Measurements from ENCODE around the gene SUGCT.

DNA sequence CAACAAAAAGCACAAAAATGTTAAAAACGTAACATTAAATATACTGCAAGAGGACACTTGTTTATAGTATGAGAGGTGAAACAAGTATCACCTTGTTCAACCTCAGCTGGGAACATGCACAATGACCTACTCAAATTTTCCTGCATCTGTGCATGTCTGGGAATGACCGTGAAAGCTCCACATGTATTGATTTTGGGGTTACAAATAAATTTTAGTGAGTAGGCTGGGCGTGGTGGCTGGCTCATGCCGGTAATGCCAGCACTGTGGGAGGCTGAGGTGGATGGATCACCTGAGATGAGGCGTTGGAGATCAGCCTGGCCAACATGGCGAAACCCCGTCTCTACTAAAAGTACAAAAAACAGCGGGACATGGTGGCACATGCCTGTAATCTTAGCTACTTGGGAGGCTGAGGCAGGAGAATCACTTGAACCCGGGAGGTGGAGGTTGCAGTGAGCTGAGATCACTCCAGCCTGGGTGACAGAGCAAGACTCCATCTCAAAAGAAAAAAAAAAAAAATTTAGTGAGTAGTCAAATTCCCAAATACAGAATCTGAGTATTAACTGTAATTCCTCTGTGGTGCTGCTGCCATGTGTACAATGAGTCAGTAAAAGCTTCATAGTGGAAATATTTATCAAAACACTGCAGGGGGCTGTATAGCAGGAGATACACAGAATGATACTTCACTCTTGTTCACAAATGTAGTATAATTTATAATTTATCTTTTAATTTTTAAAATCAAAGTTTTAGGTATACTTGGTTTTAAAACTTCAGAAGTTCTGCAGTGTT is 41.1 kb downstream of the SUGCT start:
- TF ChIP-seq, protein P1, sequence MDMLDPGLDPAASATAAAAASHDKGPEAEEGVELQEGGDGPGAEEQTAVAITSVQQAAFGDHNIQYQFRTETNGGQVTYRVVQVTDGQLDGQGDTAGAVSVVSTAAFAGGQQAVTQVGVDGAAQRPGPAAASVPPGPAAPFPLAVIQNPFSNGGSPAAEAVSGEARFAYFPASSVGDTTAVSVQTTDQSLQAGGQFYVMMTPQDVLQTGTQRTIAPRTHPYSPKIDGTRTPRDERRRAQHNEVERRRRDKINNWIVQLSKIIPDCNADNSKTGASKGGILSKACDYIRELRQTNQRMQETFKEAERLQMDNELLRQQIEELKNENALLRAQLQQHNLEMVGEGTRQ (IDR thresholded peaks at IDR 0.05; ENCODE audit: low read length), result no peak
- TF ChIP-seq CHD2 (IDR thresholded peaks at IDR 0.05; ENCODE audit: low read length) (no peak), EZH2 (IDR thresholded peaks at IDR 0.05; ENCODE audit: low read depth, low read length, severe bottlenecking) (no peak), HDAC2 (IDR thresholded peaks at IDR 0.05; ENCODE audit: borderline replicate concordance in 1 of 2, low read depth in 2 of 2, low read length in 2 of 2) (no peak), POLR2AphosphoS5 (IDR thresholded peaks at IDR 0.05; ENCODE audit: low read depth, low read length) (no peak)
- TF ChIP-seq, protein P2, sequence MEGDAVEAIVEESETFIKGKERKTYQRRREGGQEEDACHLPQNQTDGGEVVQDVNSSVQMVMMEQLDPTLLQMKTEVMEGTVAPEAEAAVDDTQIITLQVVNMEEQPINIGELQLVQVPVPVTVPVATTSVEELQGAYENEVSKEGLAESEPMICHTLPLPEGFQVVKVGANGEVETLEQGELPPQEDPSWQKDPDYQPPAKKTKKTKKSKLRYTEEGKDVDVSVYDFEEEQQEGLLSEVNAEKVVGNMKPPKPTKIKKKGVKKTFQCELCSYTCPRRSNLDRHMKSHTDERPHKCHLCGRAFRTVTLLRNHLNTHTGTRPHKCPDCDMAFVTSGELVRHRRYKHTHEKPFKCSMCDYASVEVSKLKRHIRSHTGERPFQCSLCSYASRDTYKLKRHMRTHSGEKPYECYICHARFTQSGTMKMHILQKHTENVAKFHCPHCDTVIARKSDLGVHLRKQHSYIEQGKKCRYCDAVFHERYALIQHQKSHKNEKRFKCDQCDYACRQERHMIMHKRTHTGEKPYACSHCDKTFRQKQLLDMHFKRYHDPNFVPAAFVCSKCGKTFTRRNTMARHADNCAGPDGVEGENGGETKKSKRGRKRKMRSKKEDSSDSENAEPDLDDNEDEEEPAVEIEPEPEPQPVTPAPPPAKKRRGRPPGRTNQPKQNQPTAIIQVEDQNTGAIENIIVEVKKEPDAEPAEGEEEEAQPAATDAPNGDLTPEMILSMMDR (IDR thresholded peaks at IDR 0.05; ENCODE audit: control extremely low read depth in 1 of 3, insufficient read depth in 1 of 3, low read depth in 1 of 3, low read length in 3 of 3), result no peak
